Tibial artery (tissue), 4 donors: Measurements from ENCODE around the gene KRT77.

Source experiments
- DNase-seq, 2 donors: peaks; one replicate each; pipeline ENCODE4 v3.0.0-alpha.2; 2019
- H3K27ac ChIP-seq, 2 donors: fragments of 200-600 bp; sonication (generic) in 1 of 2; 1 replicate in 1 of 2; 2 replicates in 1 of 2; pipeline ENCODE4 v1.5.1; 2018 to 2019; ENCODE audit warnings: mild to moderate bottlenecking in 1 of 2
- H3K27me3 ChIP-seq, 2 donors: fragments of 200-600 bp; sonication (generic) in 1 of 2; one replicate each; pipeline versions ENCODE4 v1.5.1 to v1.6.0; 2016 to 2019
- H3K36me3 ChIP-seq, 3 donors: fragments of 200-600 bp; sonication (generic) in 2 of 3; one replicate each; pipeline ENCODE4 v1.5.1; 2016 to 2019; ENCODE audit warnings: mild to moderate bottlenecking in 2 of 3
- H3K4me1 ChIP-seq, 4 donors: fragments of 200-600 bp; sonication (generic) in 2 of 4; 1 replicate in 3 of 4; 2 replicates in 1 of 4; pipeline ENCODE4 v1.5.1; 2016 to 2019
- H3K4me3 ChIP-seq, 2 donors: fragments of 200-600 bp; sonication (generic) in 1 of 2; 1 replicate in 1 of 2; 2 replicates in 1 of 2; pipeline ENCODE4 v1.5.1; 2018 to 2019; ENCODE audit warnings: mild to moderate bottlenecking in 2 of 2
- H3K9me3 ChIP-seq, 3 donors: fragments of 200-600 bp; sonication (generic) in 1 of 3; one replicate each; pipeline ENCODE4 v1.5.1; 2016 to 2019
- CTCF ChIP-seq, 2 experiments: fragments of 200-600 bp in 1 of 2; fragments of 450-650 bp in 1 of 2; IDR thresholded peaks; one replicate each; pipeline ENCODE4 v1.5.1; 2017 to 2019; ENCODE audit warnings: antibody characterized with exemption in 2 of 2, mild to moderate bottlenecking in 1 of 2, moderate library complexity in 1 of 2
- intact Hi-C: fragments of 100-400 bp; cut with DNase I; formaldehyde crosslinking; loops from one replicate; pipeline ENCODE4 v1.15.0; 2023; ENCODE audit warnings: low total_unique reads

KRT77 gene

GRCh38 chr12:52745554-52745953, 42.2 kb upstream of the KRT77 start:
- Histone ChIP-seq H3K27ac (no peak overlapping the region), H3K4me3 (no peak overlapping the region), H3K27me3 (peaks cover 0 to 25% of the 10 kb centered on the region in 2 donors), H3K36me3 (no peaks in the 10 kb centered on the region), H3K4me1 (no peaks in the 10 kb centered on the region), H3K9me3 (no peaks in the 10 kb centered on the region)
- no peak for DNase-seq
- TF ChIP-seq CTCF (IDR thresholded peaks at IDR 0.05): no peak
- intact Hi-C loops: no loop called here

GRCh38 chr12:52744493-52745156, 41.3 kb upstream of the KRT77 start:
- DNase-seq: no peak
- H3K36me3 ChIP-seq: no peaks in the 10 kb centered on the region
- H3K4me3 ChIP-seq: no peak overlapping the region
- peaks cover 0 to 25% of the 10 kb centered on the region in 2 donors for H3K27me3 ChIP-seq
- intact Hi-C loops: no loop called here
- H3K27ac ChIP-seq: no peak overlapping the region
- H3K9me3 ChIP-seq: no peaks in the 10 kb centered on the region
- no peak for TF ChIP-seq CTCF (IDR thresholded peaks at IDR 0.05)
- H3K4me1 ChIP-seq: no peaks in the 10 kb centered on the region

- no peak for TF ChIP-seq CTCF (IDR thresholded peaks at IDR 0.05)
- H3K9me3 ChIP-seq: no peaks in the 10 kb centered on the region
- H3K36me3 ChIP-seq: no peaks in the 10 kb centered on the region
- intact Hi-C loops: no loop called here
- no peak for DNase-seq
- H3K4me1 ChIP-seq: no peaks in the 10 kb centered on the region
- peaks cover 0 to 22% of the 10 kb centered on the region in 2 donors for H3K27me3 ChIP-seq
- no peak overlapping the region for H3K27ac ChIP-seq
- H3K4me3 ChIP-seq: no peak overlapping the region
Measured at GRCh38 chr12:52742822-52743457, 39.6 kb upstream of the KRT77 start.

GRCh38 chr12:52742196-52742580, 38.9 kb upstream of the KRT77 start:
- Histone ChIP-seq H3K9me3 (no peaks in the 10 kb centered on the region), H3K27me3 (peaks cover 0 to 21% of the 10 kb centered on the region in 2 donors), H3K36me3 (no peaks in the 10 kb centered on the region), H3K27ac (no peak overlapping the region), H3K4me3 (no peak overlapping the region), H3K4me1 (no peaks in the 10 kb centered on the region)
- intact Hi-C loops: no loop called here
- no peak for TF ChIP-seq CTCF (IDR thresholded peaks at IDR 0.05)
- DNase-seq: no peak

GRCh38 chr12:52741375-52742195, 38.3 kb upstream of the KRT77 start:
- H3K4me1 ChIP-seq: no peaks in the 10 kb centered on the region
- no peaks in the 10 kb centered on the region for H3K36me3 ChIP-seq
- no peaks in the 10 kb centered on the region for H3K9me3 ChIP-seq
- intact Hi-C loops: no loop called here
- no peak overlapping the region for H3K27ac ChIP-seq
- DNase-seq: no peak
- no peak overlapping the region for H3K4me3 ChIP-seq
- peaks cover 0 to 18% of the 10 kb centered on the region in 2 donors for H3K27me3 ChIP-seq
- TF ChIP-seq CTCF (IDR thresholded peaks at IDR 0.05): no peak
